K562 (cell line): ENCODE results near the gene TRIOBP. TPM values are rescaled to one million over a fixed set of nuclear protein-coding genes. Genes with fewer than 3 reads are reported as not detected.

ENCODE experiments used
- ATAC-seq: fragments of 200-7000 bp; cut with Tn5 transposase; 3 replicates; pipeline ENCODE4 v1.9.1; 2020; ENCODE audit warnings: moderate library complexity
- BruUV-seq: library from RNA; stranded (reverse); fragments of 400-500 nt; replicated peaks from 2 replicates; lab custom pipeline; 2021; lab: Mats Ljungman, UMichigan
- CTCF ChIA-PET: fragments of 300-600 bp; formaldehyde crosslinking; extraction: SDS; loops from one replicate; lab custom pipeline; 2021; ENCODE audit warnings: low intra/inter-chr PET ratio; lab: Yijun Ruan, JAX
- POLR2A ChIA-PET: fragments of 300-600, 350-650 bp; sonication (Branson Sonifier 250); formaldehyde crosslinking; extraction: SDS; loops from one replicate; lab custom pipeline; 2021; ENCODE audit warnings: antibody characterized with exemption, inconsistent platforms; lab: Yijun Ruan, JAX
- DNase-seq, 4 experiments: peaks; one replicate each; pipeline versions ENCODE4 v3.0.0 to v3.0.0-alpha.2; 2011 to 2018; ENCODE audit warnings: low spot score in 3 of 4, mixed read lengths in 3 of 4; ENCODE audit errors: extremely low read depth in 1 of 4
- FAIRE-seq: peaks from 2 replicates; lab custom pipeline; 2011; peaks lifted over from hg19 to GRCh38; lab: Jason Lieb, UNC
- H2AFZ ChIP-seq: 2 replicates; pipeline ENCODE4 v1.6.0; 2011; ENCODE audit warnings: low read depth, low read length, control low read depth, inconsistent platforms
- H3K27ac ChIP-seq: fragments of 200-600 bp; 3 replicates; pipeline ENCODE4 v1.8.0; 2011; ENCODE audit warnings: low read depth, mild to moderate bottlenecking, control low read depth, inconsistent platforms, low read length, moderate library complexity, mixed read lengths; ENCODE audit errors: extremely low read depth
- H3K27me3 ChIP-seq, 2 experiments: fragments of 300-600 bp in 1 of 2; 2 replicates in 1 of 2; 3 replicates in 1 of 2; pipeline versions ENCODE4 v1.6.0 to v1.8.0; 2011; ENCODE audit warnings: inconsistent platforms in 2 of 2, low read length in 2 of 2, mild to moderate bottlenecking in 1 of 2, mixed read lengths in 1 of 2, moderate library complexity in 1 of 2; ENCODE audit not compliant: control insufficient read depth in 2 of 2, insufficient read depth in 2 of 2
- H3K36me3 ChIP-seq: fragments of 300-600 bp; 3 replicates; pipeline ENCODE4 v1.8.0; 2011; ENCODE audit warnings: mild to moderate bottlenecking, low read length, inconsistent platforms; ENCODE audit not compliant: control insufficient read depth, insufficient read depth
- H3K4me1 ChIP-seq, 2 experiments: fragments of 200-600 bp in 1 of 2; replicated peaks in 1 of 2; 2 replicates in 1 of 2; 3 replicates in 1 of 2; pipeline versions ENCODE4 v1.5.1 to v1.8.0; 2011; ENCODE audit warnings: inconsistent platforms in 2 of 2, low read length in 2 of 2, mild to moderate bottlenecking in 1 of 2, mixed read lengths in 1 of 2, moderate library complexity in 1 of 2; ENCODE audit not compliant: control insufficient read depth in 2 of 2, insufficient read depth in 2 of 2
- H3K4me2 ChIP-seq: 2 replicates; pipeline ENCODE4 v1.6.1; 2011; ENCODE audit warnings: low read length, control low read depth, inconsistent platforms, mixed read lengths; ENCODE audit not compliant: insufficient read depth
- H3K4me3 ChIP-seq: fragments of 200-600 bp; sonication (generic), shearing (Covaris generic); 2 replicates; pipeline ENCODE4 v1.5.1; 2016; ENCODE audit warnings: control low read depth, inconsistent platforms
- H3K79me2 ChIP-seq: fragments of 200-600 bp; 3 replicates; pipeline ENCODE4 v1.8.0; 2011; ENCODE audit warnings: low read length, inconsistent platforms; ENCODE audit not compliant: control insufficient read depth, insufficient read depth
- H3K9ac ChIP-seq, 2 experiments: 2 replicates each; pipeline versions ENCODE4 v1.6.0 to v1.6.1; 2011; ENCODE audit warnings: low read depth in 2 of 2, low read length in 2 of 2, control low read depth in 1 of 2, inconsistent platforms in 1 of 2, mild to moderate bottlenecking in 1 of 2, mixed read lengths in 1 of 2; ENCODE audit not compliant: insufficient read depth in 1 of 2
- H3K9me1 ChIP-seq: one replicate; pipeline ENCODE4 v1.6.0; 2011; ENCODE audit warnings: inconsistent platforms, mild to moderate bottlenecking, low read length, moderate library complexity; ENCODE audit not compliant: control insufficient read depth, insufficient read depth
- H3K9me3 ChIP-seq: replicated peaks from 2 replicates; pipeline ENCODE4 v1.5.1; 2011; ENCODE audit warnings: low read depth, low read length, inconsistent platforms; ENCODE audit not compliant: control insufficient read depth, insufficient read depth
- H4K20me1 ChIP-seq: replicated peaks from 2 replicates; pipeline ENCODE4 v1.6.1; 2011; ENCODE audit warnings: low read length, inconsistent platforms, mixed read lengths; ENCODE audit not compliant: control insufficient read depth, insufficient read depth
- ESRRA ChIP-seq: fragments of 450-650 bp; IDR thresholded peaks from 2 replicates; pipeline ENCODE4 v1.6.1; 2014; ENCODE audit warnings: low read depth, mild to moderate bottlenecking, moderate library complexity, borderline replicate concordance
- POLR2G ChIP-seq: fragments of 200-400 bp; formaldehyde crosslinking; IDR thresholded peaks from 2 replicates; pipeline ENCODE4 v1.6.1; 2017; ENCODE audit warnings: low read depth, mild to moderate bottlenecking, antibody characterized with exemption, low read length, moderate library complexity
- ZNF316 ChIP-seq: fragments of 450-650 bp; IDR thresholded peaks from 2 replicates; pipeline ENCODE4 v1.6.1; 2016
- ZNF431 ChIP-seq: sonication (generic); formaldehyde crosslinking; IDR thresholded peaks from 2 replicates; pipeline ENCODE4 v1.8.0; 2022; ENCODE audit warnings: mild to moderate bottlenecking, missing genetic modification reagents
- WGBS: fragments of 100-300 bp; shearing (Covaris generic); methylation state at CpG from one replicate; pipeline ENCODE4 v1.1.6; 2016; ENCODE audit warnings: low coverage, mixed read lengths; ENCODE audit not compliant: insufficient coverage; ENCODE audit errors: missing lambda C conversion rate; 5-methylcytosine and 5-hydroxymethylcytosine counted together
- in situ Hi-C: fragments of 300-500 bp; cut with MboI; formaldehyde crosslinking; loops from 4 replicates; pipeline ENCODE4 v1.15.0; 2018; ENCODE audit warnings: inconsistent platforms, mixed read lengths
- intact Hi-C: fragments of 100-400 bp; cut with micrococcal nuclease; formaldehyde crosslinking; loops from 2 replicates; pipeline ENCODE4 v1.14.2; 2022
- polyA plus RNA-seq, 8 experiments: library from polyadenylated mRNA; depleted of rRNA in 4 of 8; stranded (reverse) in 5 of 8; unstranded in 3 of 8; fragments of >200 nt; fragmentation: Nextera tagmentation in 2 of 8; fragmentation: Illumina TruSeq in 1 of 8; extraction: Ambion mirVana in 2 of 8; extraction: Trizol in 1 of 8; gene quantifications; 2 replicates each; pipeline versions ENCODE4 v1.2.1 to v1.2.3, GENCODE V29; 2011 to 2014; ENCODE audit warnings: inconsistent platforms in 1 of 8, missing spikeins in 1 of 8
- total RNA-seq, 7 experiments: library from RNA; depleted of rRNA in 6 of 7; stranded (reverse); fragments of >200 nt in 6 of 7; fragmentation: Illumina TruSeq in 2 of 7; extraction: Trizol in 2 of 7; gene quantifications; 2 replicates each; pipeline versions ENCODE4 v1.2.1 to v1.2.3, GENCODE V29; 2011 to 2021; ENCODE audit warnings: low replicate concordance in 1 of 7

TRIOBP gene
- total and polyA plus RNA-seq, 9 of the 15 experiments (the other 6 are each of a cell fraction or from before 2014, with no cell fraction given), result 0.24 to 13.8 (median 5.5) TPM

- Histone ChIP-seq H3K79me2 (peaks cover 21% of the 10 kb centered on the region), H3K4me3 (no peak overlapping the region), H3K27ac (peak overlapping the region; percentile 33; the same call in 2 of the 3 replicates), H3K36me3 (no peaks in the 10 kb centered on the region), H3K9me3 (no peaks in the 10 kb centered on the region), H3K27me3 (no peaks in the 10 kb centered on the region), H3K9me1 (no peaks in the 10 kb centered on the region), H4K20me1 (no peaks in the 10 kb centered on the region; the same call in 1 of the 2 replicates), H3K4me1 (peaks cover 18 to 68% of the 10 kb centered on the region in 2 experiments), H3K4me2 (no peak overlapping the region), H2AFZ (no peak overlapping the region), H3K9ac (peak overlapping the region in 1 of 2 experiments; percentile 28; a peak in 1 of 4 replicates)
- peak; percentile 49 for FAIRE-seq
- ATAC-seq, result no peak
- WGBS, result 68% methylated on average over 8 of the region's 16 CpGs
- intact Hi-C loops (no loop called here), in situ Hi-C loops (no loop called here)
- ChIA-PET CTCF (interaction anchor here (0.6 kb wide), 1 partner anchor 275 kb away, joined by 5 read pairs; no protein-coding TSS in a partner anchor), POLR2A (interaction anchor here (1.0 to 1.8 kb wide), 2 partner anchors 14 to 26 kb away, joined by 3 to 9 read pairs; no protein-coding TSS in a partner anchor)
- BruUV-seq, result no TSS peak
- no peak for DNase-seq
- TF ChIP-seq POLR2G (0 out of 2 replicates have a peak, but pooled peaks have one; percentile 4), ZNF431 (CRISPR knock-in tag) (no peak), ESRRA (peak; percentile 61; the same call in 1 of the 2 replicates), ZNF316 (peak; percentile 48; the same call in 1 of the 2 replicates)
Observed at GRCh38 chr22:37749831-37750595, 53.2 kb downstream of the TRIOBP start.
